HepG2 (cell line): ENCODE data around the gene STOML1. TPM values are rescaled to one million over a fixed set of nuclear protein-coding genes. Genes with fewer than 3 reads are reported as not detected.
A peak's percentile ranks its signal among the peaks of the same experiment; 100 is the strongest.

Experiments used
- AFF4 ChIP-seq: sonication (generic); formaldehyde crosslinking; IDR thresholded peaks from 2 replicates; pipeline ENCODE4 v1.4.0; 2020; ENCODE audit warnings: missing genetic modification reagents
- CHD2 ChIP-seq: IDR thresholded peaks from 2 replicates; pipeline ENCODE4 v1.6.1; 2011; ENCODE audit warnings: low read depth, low read length, improper control_type of control experiment
- CREBL2 ChIP-seq: sonication (generic); formaldehyde crosslinking; IDR thresholded peaks from 2 replicates; pipeline ENCODE4 v1.8.1; 2023; ENCODE audit warnings: missing genetic modification reagents, mild to moderate bottlenecking, borderline replicate concordance
- EEA1 ChIP-seq: sonication (generic); formaldehyde crosslinking; IDR thresholded peaks from 2 replicates; pipeline ENCODE4 v1.5.1; 2020; ENCODE audit warnings: mild to moderate bottlenecking, missing genetic modification reagents, borderline replicate concordance
- ELF3 ChIP-seq: IDR thresholded peaks from 2 replicates; pipeline ENCODE4 v1.6.1; 2016; ENCODE audit warnings: missing genetic modification reagents, missing compliant biosample characterization
- ERF ChIP-seq: IDR thresholded peaks from 2 replicates; pipeline ENCODE4 v1.6.1; 2018; ENCODE audit warnings: missing biosample characterization, missing genetic modification reagents
- HMGXB4 ChIP-seq, 2 experiments: sonication (generic) in 1 of 2; formaldehyde crosslinking in 1 of 2; IDR thresholded peaks; 2 replicates each; pipeline versions ENCODE4 v1.4.0 to v1.6.1; 2018 to 2020; ENCODE audit warnings: missing genetic modification reagents in 2 of 2, borderline replicate concordance in 1 of 2, low read depth in 1 of 2, mild to moderate bottlenecking in 1 of 2, missing biosample characterization in 1 of 2
- IRF9 ChIP-seq: sonication (generic); formaldehyde crosslinking; IDR thresholded peaks from 2 replicates; pipeline ENCODE4 v1.8.0; 2022; ENCODE audit warnings: missing genetic modification reagents, mild to moderate bottlenecking, borderline replicate concordance
- MED1 ChIP-seq: sonication (generic); formaldehyde crosslinking; IDR thresholded peaks from 2 replicates; pipeline ENCODE4 v1.4.0; 2020; ENCODE audit warnings: missing genetic modification reagents
- MLX ChIP-seq: IDR thresholded peaks from 2 replicates; pipeline ENCODE4 v1.6.1; 2016
- MTF1 ChIP-seq: sonication (generic); formaldehyde crosslinking; IDR thresholded peaks from 2 replicates; pipeline ENCODE4 v1.5.0; 2020; ENCODE audit warnings: missing genetic modification reagents
- POLR2AphosphoS2 ChIP-seq: IDR thresholded peaks from 2 replicates; pipeline ENCODE4 v1.6.1; 2011; ENCODE audit warnings: low read depth, low read length, improper control_type of control experiment
- RARG ChIP-seq: sonication (generic); formaldehyde crosslinking; IDR thresholded peaks from 2 replicates; pipeline ENCODE4 v1.4.0; 2020; ENCODE audit warnings: low read depth, mild to moderate bottlenecking, missing genetic modification reagents
- SPEN ChIP-seq: sonication (generic); formaldehyde crosslinking; IDR thresholded peaks from 2 replicates; pipeline ENCODE4 v1.5.1; 2020; ENCODE audit warnings: low read depth, mild to moderate bottlenecking, missing genetic modification reagents
- SYNCRIP ChIP-seq: fragments of 200-400 bp; formaldehyde crosslinking; IDR thresholded peaks from 2 replicates; pipeline ENCODE4 v1.6.1; 2018; ENCODE audit warnings: mild to moderate bottlenecking, low read depth, low read length; ENCODE audit not compliant: insufficient read depth
- TBX2 ChIP-seq: sonication (generic); formaldehyde crosslinking; IDR thresholded peaks from 2 replicates; pipeline ENCODE4 v1.5.0; 2020; ENCODE audit warnings: missing genetic modification reagents, mild to moderate bottlenecking, borderline replicate concordance
- ZNF34 ChIP-seq: sonication (generic); formaldehyde crosslinking; IDR thresholded peaks from 2 replicates; pipeline ENCODE4 v1.4.0; 2020; ENCODE audit warnings: mild to moderate bottlenecking, missing genetic modification reagents, borderline replicate concordance
- ZNF383 ChIP-seq: sonication (generic); formaldehyde crosslinking; IDR thresholded peaks from 2 replicates; pipeline ENCODE4 v1.4.0; 2020; ENCODE audit warnings: missing genetic modification reagents, mild to moderate bottlenecking, borderline replicate concordance
- ZNF430 ChIP-seq: sonication (generic); formaldehyde crosslinking; IDR thresholded peaks from 2 replicates; pipeline ENCODE4 v1.9.0; 2021; ENCODE audit warnings: mild to moderate bottlenecking, missing genetic modification reagents
- ZNF547 ChIP-seq: sonication (generic); formaldehyde crosslinking; IDR thresholded peaks from 2 replicates; pipeline ENCODE4 v1.5.1; 2020; ENCODE audit warnings: mild to moderate bottlenecking, missing genetic modification reagents
- ZNF570 ChIP-seq: sonication (generic); formaldehyde crosslinking; IDR thresholded peaks from 2 replicates; pipeline ENCODE4 v1.4.0; 2020; ENCODE audit warnings: mild to moderate bottlenecking, missing genetic modification reagents, borderline replicate concordance
- polyA plus RNA-seq, 8 experiments: library from polyadenylated mRNA; depleted of rRNA in 3 of 8; stranded (reverse) in 7 of 8; unstranded in 1 of 8; fragments of >200 nt; fragmentation: Illumina TruSeq in 4 of 8; extraction: Trizol in 4 of 8; gene quantifications; 2 replicates each; pipeline versions ENCODE4 v1.2.1 to v1.2.3, GENCODE V29; 2011 to 2016; ENCODE audit warnings: low read depth in 4 of 8, missing spikeins in 1 of 8, mixed read lengths in 1 of 8; ENCODE audit not compliant: insufficient read depth in 1 of 8
- total RNA-seq, 5 experiments: library from RNA; depleted of rRNA; stranded (reverse); fragments of >200 nt; fragmentation: Illumina TruSeq; extraction: Trizol; gene quantifications; 2 replicates each; pipeline ENCODE4 v1.2.3, GENCODE V29; 2016; ENCODE audit warnings: low read depth in 1 of 5

Gene STOML1
- total and polyA plus RNA-seq, 2 of the 13 experiments (the other 11 are each of a cell fraction or from before 2014, with no cell fraction given) = 3.5 to 3.7 TPM

GRCh38 chr15:73950831-73951561 is 41.1 kb downstream of the STOML1 start (continued):
- TF ChIP-seq ZNF570 = no peak
- 0 out of 2 replicates have a peak, but pooled peaks have one; percentile 57 for TF ChIP-seq ERF
- no peak for TF ChIP-seq MED1
- no peak for TF ChIP-seq CREBL2
- no peak for TF ChIP-seq IRF9 (CRISPR knock-in tag)
- TF ChIP-seq CHD2 = no peak
- no peak for TF ChIP-seq SYNCRIP
- no peak for TF ChIP-seq POLR2AphosphoS2
- no peak for TF ChIP-seq AFF4 (CRISPR knock-in tag)
- TF ChIP-seq ZNF430 (CRISPR knock-in tag) = no peak
- TF ChIP-seq MTF1 (CRISPR knock-in tag) = no peak
- TF ChIP-seq ZNF34 (CRISPR knock-in tag) = no peak
- no peak for TF ChIP-seq RARG (CRISPR knock-in tag)
- TF ChIP-seq TBX2 (CRISPR knock-in tag) = peak; percentile 26; the same call in 1 of the 2 replicates
- TF ChIP-seq MLX (CRISPR knock-in tag) = 0 out of 2 replicates have a peak, but pooled peaks have one; percentile 25
- TF ChIP-seq ZNF383 (CRISPR knock-in tag) = no peak
- peak; percentile 45 to 76; a peak in 3 of 4 replicates for TF ChIP-seq HMGXB4 (CRISPR knock-in tag; IDR thresholded peaks at IDR 0.05; ENCODE audit: borderline replicate concordance in 1 of 2, low read depth in 1 of 2)
- peak; percentile 66 for TF ChIP-seq SPEN
- no peak for TF ChIP-seq EEA1 (CRISPR knock-in tag)
- peak; percentile 27; the same call in 1 of the 2 replicates for TF ChIP-seq ELF3
- TF ChIP-seq ZNF547 (CRISPR knock-in tag) = 0 out of 2 replicates have a peak, but pooled peaks have one; percentile 40
